HuH-7 (cell line): ENCODE measurements around the gene SPN.
"Not testable (repeated sequence)": the region's sequence is repeated elsewhere in the genome, so short reads cannot be mapped to it uniquely, and the experiment has no call there.

Experiments used
- DNase-seq: peaks from one replicate; pipeline ENCODE4 v3.0.0; 2011; ENCODE audit warnings: low spot score

SPN gene

DNA sequence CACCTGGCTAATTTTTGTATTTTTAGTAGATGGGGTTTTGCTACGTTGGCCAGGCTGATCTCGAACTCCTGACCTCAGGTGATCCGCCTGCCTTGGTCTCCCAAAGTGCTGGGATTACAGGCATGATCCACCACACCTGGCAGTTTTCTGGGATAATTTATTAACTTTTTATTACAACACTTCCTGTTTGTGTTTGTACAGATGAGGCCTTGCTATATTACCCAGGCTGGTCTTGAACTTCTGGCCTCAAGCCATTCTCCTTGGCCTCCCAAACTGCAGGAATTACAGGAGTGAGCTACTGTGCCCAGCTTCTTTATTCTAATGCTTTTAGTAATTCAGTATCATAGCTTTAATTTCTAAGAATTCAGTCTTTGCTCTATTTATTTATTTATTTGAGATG is 16.1 kb upstream of the SPN start:
- DNase-seq, result no peak

GRCh38 chr16:29649588-29650494 is 13.2 kb upstream of the SPN start:
- no peak for DNase-seq

DNA sequence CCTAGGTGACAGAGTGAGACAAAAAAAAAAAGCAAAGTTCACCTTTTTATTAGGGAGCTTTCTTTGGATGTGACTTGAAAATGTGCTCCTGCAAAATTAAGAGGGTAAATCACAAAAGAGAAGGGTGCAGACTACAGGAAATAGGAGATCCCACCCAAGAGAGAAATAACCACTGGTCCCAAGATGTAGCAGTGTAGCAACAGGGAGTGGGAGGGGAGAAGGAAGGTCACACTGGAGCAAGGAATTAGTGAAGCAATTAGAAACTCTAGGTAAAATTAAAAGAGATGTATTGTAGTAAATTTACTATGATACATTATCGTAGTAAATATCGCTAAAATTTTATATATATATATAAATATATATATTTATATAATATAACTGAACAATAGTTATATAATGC is 12.3 kb upstream of the SPN start:
- no peak for DNase-seq

DNA sequence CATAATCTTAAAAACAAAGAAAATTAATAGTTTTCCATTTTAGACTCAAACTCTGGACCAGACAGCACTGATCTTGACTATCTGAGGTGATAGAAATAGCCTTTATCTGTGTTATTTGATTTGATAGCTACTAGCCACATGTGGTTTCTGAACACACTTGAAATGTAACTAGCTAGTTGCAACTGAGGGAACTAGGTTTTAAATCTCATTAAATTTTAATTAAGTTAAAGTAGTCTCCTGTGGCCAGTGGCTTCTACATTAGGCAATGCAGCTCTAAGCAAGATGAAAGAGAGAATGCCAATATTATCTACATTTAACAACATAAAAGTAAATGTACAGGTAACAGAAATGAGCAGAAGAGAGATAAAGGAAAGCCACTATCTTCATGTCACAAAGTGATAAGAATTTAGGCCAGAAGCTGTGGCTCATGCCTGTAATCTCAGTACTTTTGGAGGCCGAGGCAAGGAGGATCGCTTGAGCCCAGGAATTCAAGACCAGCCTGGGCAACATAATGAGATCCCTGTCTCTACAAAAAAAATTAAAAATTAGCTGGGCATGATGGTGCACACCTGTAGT is 11.2 kb upstream of the SPN start:
- DNase-seq, result no peak

DNA sequence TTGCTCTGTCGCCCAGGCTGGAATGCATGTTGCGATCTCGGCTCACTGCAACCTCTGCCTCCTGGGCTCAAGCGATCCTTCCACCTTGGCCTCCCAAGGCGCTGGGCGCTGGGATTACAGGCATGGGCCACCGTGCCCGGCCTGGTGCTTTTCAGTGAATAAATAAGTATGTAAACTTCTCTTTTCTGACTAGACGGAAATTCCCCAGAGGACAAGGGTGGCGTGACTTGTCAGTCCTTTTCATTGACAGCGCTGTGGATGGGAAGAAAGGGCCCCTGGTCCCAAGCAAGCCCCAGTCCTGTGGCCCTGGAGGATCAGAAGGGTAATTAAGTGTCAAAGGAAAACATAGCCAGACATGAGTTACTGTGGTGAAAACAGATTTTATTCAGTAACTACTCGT is 9.6 kb upstream of the SPN start:
- DNase-seq, result no peak

GRCh38 chr16:29653890-29654289 is 9.2 kb upstream of the SPN start:
- DNase-seq, result not testable (repeated sequence)

DNA sequence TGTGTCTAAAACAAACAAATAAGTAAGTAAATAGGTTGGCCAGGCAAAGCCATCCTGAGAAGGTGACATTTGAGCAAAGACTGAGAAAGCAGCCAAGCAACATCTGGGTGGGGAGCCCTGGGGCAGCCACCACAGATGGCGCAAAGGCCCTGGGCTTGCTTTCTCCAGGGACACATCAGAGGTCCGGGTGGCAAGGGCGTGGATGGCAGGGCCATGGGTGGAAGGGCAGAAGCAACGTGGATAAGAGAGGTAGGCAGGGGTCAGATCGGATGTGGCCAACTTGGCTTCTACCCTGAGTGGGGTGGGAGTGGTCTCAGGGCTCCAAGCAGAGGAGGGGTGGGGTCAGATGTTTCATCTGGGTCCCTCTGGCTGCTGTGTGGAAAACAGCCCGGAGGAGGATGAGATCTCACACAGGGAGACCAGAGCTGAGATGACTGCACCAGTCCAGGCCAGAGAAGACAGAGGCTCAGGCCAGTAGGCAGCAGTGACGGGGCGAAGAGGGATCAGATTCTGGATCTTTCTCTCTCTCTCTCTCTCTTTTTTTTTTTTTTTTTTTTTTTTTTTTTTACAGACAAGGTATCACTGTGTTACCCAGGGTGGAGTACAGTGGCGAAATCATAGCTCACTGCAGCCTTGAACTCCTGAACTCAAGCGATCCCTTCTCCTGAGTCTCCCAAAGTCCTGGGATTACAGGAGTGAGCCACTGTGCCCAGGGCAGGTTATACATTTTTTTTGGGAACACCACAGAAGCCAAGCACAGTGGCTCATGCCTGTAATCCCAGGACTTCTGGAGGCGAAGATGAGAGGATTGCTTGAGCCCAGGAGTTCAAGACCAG is 6.1 kb upstream of the SPN start:
- DNase-seq, result peak; percentile 48

DNA sequence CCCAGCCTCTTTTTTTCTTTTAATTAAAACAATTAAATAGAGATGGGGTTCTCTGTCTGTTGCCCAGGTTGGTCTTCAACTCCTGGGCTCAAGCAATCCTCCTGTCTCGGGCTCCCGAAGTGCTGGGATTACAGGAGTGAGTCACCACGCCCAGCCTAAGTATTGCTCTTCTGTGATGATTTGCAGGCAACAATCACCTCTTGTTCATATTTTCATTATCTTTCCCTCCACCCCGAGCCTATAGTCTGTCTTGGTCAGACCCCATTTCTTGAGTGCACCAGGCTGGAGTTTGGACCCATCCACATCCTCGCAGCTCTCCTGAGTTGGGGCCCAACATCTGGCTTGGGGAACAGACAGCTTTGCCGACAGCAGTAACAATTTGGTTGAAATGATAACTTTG is 4.3 kb upstream of the SPN start:
- DNase-seq, result no peak

- no peak for DNase-seq
Observed at GRCh38 chr16:29662000-29662728, 883 bp upstream of the SPN start.

GRCh38 chr16:29662729-29663015 is 375 bp upstream of the SPN start:
- no peak for DNase-seq

GRCh38 chr16:29663807-29664090 is 702 bp downstream of the SPN start:
- no peak for DNase-seq

- DNase-seq, result no peak
Observed at GRCh38 chr16:29664091-29664921, 1.3 kb downstream of the SPN start.

DNA sequence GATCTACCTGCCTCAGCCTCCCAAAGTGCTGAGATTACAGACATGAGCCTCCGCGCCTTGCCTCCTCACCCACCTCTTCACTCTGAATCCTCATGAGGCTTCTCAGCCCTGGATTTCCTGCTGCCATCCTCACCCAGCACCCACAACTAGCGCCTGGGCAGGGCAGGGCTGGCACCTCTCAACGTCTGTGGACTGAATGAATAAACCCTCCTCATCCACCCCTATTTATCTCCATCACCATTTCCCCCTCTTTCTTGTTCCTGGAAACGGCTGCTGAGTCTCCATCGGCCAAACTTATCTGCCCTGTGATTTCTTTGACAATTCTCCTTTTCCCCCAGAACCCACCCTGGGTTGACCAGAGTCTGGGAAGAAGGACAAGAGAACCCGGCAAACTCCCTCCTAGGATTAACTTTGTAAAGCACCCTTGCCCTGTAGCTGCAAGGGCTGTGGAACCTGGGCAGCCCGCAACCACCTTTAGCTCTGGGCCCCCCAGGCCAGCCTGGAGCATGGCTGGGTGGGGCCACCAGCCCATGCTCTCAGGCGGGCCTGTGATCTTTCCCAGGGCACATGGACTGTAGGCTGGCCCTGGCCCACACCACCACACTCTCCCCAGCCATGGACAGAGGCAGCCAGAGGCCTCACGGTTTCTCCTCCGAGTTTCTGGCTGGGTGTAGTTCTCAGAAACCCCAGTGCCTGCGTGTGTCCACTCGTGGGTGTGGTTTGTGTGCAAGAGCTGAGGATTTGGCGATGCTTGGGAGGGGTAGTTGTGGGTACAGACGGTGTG is 2.4 kb downstream of the SPN start:
- DNase-seq, result no peak

DNA sequence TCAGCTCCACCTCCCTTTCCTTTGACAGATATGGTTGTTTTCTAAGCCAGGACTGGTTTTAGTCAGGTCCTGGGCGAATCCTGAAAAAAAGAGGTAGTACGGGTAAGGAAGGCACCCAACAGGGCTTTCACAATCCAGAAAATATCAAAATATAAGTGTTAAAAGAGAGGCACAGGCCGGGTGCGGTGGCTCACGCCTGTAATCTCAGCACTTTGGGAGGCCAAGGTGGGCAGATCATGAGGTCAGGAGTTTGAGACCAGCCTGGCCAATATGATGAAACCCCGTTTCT is 4.2 kb downstream of the SPN start:
- not testable (repeated sequence) for DNase-seq

- DNase-seq, result no peak
Observed at GRCh38 chr16:29667755-29668154, 4.7 kb downstream of the SPN start.

- DNase-seq, result no peak
Observed at GRCh38 chr16:29668267-29668666, 5.2 kb downstream of the SPN start.

GRCh38 chr16:29673501-29673900 is 10.5 kb downstream of the SPN start:
- DNase-seq, result no peak

DNA sequence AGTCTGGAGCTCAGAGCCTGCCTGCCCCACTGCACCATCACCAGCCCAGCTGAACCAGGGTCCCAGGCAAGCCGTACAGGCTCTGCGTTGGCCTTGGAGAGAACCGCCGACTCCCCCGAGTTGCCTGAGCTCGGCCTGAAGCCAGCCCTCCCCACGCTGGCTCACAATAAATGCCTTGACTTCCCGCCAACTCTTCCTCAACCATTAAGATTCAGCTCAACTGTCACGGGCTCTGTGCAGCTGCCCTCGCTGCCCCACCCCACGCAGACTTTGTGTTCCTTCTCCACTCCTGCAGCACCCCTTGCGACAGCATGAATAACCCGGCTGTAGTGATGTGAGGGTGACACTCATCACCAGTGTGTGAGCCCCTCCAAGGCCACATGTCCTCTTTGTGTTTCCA is 11.1 kb downstream of the SPN start:
- no peak for DNase-seq

GRCh38 chr16:29675811-29676643 is 13.0 kb downstream of the SPN start:
- peak; percentile 68 for DNase-seq
